NOMO-1 treated with DMSO at 0.1 percent for 48 hours (cell line): ENCODE data around the gene ZNF385D.
A peak's percentile ranks its signal among the peaks of the same experiment; 100 is the strongest.

Experiments
- DNase-seq: peaks from one replicate; lab custom pipeline; 2025; ENCODE audit not compliant: unreplicated experiment; lab: John Stamatoyannopoulos, UW

The ZNF385D gene

GRCh38 chr3:21618695-21619094 is 132.3 kb downstream of the ZNF385D start:
- no peak for DNase-seq

GRCh38 chr3:21613372-21614070 is 137.5 kb downstream of the ZNF385D start:
- no peak for DNase-seq

- DNase-seq = no peak
Observed at GRCh38 chr3:21601178-21601577, 149.8 kb downstream of the ZNF385D start.

GRCh38 chr3:21599890-21600289 is 151.1 kb downstream of the ZNF385D start:
- no peak for DNase-seq

GRCh38 chr3:21592828-21593227 is 158.2 kb downstream of the ZNF385D start:
- no peak for DNase-seq

- DNase-seq = no peak
Observed at GRCh38 chr3:21587894-21588293, 163.1 kb downstream of the ZNF385D start.

GRCh38 chr3:21585216-21585740 is 165.7 kb downstream of the ZNF385D start:
- no peak for DNase-seq

- DNase-seq = peak; percentile 74
Observed at GRCh38 chr3:21573291-21573690, 177.7 kb downstream of the ZNF385D start.

- DNase-seq = no peak
Observed at GRCh38 chr3:21564531-21564930, 186.5 kb downstream of the ZNF385D start.

- DNase-seq = no peak
Observed at GRCh38 chr3:21562243-21562642, 188.8 kb downstream of the ZNF385D start.

- no peak for DNase-seq
Observed at GRCh38 chr3:21561472-21561871, 189.5 kb downstream of the ZNF385D start.

GRCh38 chr3:21551019-21551418 is 200.0 kb downstream of the ZNF385D start:
- peak; percentile 73 for DNase-seq

GRCh38 chr3:21544076-21544462 is 206.9 kb downstream of the ZNF385D start:
- no peak for DNase-seq

- peak; percentile 15 for DNase-seq
Observed at GRCh38 chr3:21543380-21544075, 207.5 kb downstream of the ZNF385D start.

GRCh38 chr3:21542656-21543379 is 208.2 kb downstream of the ZNF385D start:
- no peak for DNase-seq

- DNase-seq = no peak
Observed at GRCh38 chr3:21540265-21540664, 210.7 kb downstream of the ZNF385D start.

- DNase-seq = no peak
Observed at GRCh38 chr3:21534462-21534861, 216.5 kb downstream of the ZNF385D start.

GRCh38 chr3:21533002-21533401 is 218.0 kb downstream of the ZNF385D start:
- peak; percentile 69 for DNase-seq

GRCh38 chr3:21531909-21532308 is 219.1 kb downstream of the ZNF385D start:
- DNase-seq = peak; percentile 44

GRCh38 chr3:21528291-21528995 is 222.6 kb downstream of the ZNF385D start:
- DNase-seq = no peak

- DNase-seq = no peak
Observed at GRCh38 chr3:21526461-21526860, 224.5 kb downstream of the ZNF385D start.
